NCI-H146 (cell line): ENCODE results near the gene BTNL8.

Experiments used
- DNase-seq: peaks from one replicate; lab custom pipeline; 2025; lab: John Stamatoyannopoulos, UW

The BTNL8 gene

GRCh38 chr5:180970336-180970735, 71.4 kb downstream of the BTNL8 start:
- no peak for DNase-seq

GRCh38 chr5:180970875-180971274, 71.9 kb downstream of the BTNL8 start:
- DNase-seq = no peak

- DNase-seq = no peak
Measured at GRCh38 chr5:180974612-180975315, 75.8 kb downstream of the BTNL8 start.

GRCh38 chr5:180975338-180975737, 76.4 kb downstream of the BTNL8 start:
- no peak for DNase-seq

GRCh38 chr5:180976518-180976917, 77.6 kb downstream of the BTNL8 start:
- no peak for DNase-seq

GRCh38 chr5:180977852-180978251, 78.9 kb downstream of the BTNL8 start:
- DNase-seq = no peak

GRCh38 chr5:180982008-180982741, 83.2 kb downstream of the BTNL8 start:
- DNase-seq = no peak

- DNase-seq = no peak
Measured at GRCh38 chr5:180988016-180988415, 89.1 kb downstream of the BTNL8 start.

- DNase-seq = no peak
Measured at GRCh38 chr5:180988592-180988991, 89.6 kb downstream of the BTNL8 start, which contains the start of gene BTNL3. Gene BTNL3 (plus strand): TSS chr5:180988846. CDS start chr5:180989029, 183 bp downstream.

- no peak for DNase-seq
Measured at GRCh38 chr5:180990086-180990881, 91.3 kb downstream of the BTNL8 start.

- DNase-seq = no peak
Measured at GRCh38 chr5:180990882-180991242, 91.9 kb downstream of the BTNL8 start.
